Activated T-helper 2 cell treated with anti-CD3 and anti-CD28 coated beads, Interferon-gamma antibody, Interleukin-2, Interleukin-4, amounts not matched to agents 10 μg/mL and 5 μg/mL and 100 μg/mL, durations not matched to agents 14 hours and 24 hours and 36 hours (primary cell): ENCODE data around the gene RSL24D1. TPM values are rescaled to one million over a fixed set of nuclear protein-coding genes. Genes with fewer than 3 reads are reported as not detected.
"Not testable (repeated sequence)": the region's sequence is repeated elsewhere in the genome, so short reads cannot be mapped to it uniquely, and the experiment has no call there.

Experiments
- DNase-seq: peaks from one replicate; pipeline ENCODE4 v3.0.0; 2021; ENCODE audit warnings: low spot score
- H3K27ac Mint-ChIP-seq: one replicate; pipeline ENCODE4 v1.8.0; 2021; ENCODE audit warnings: mixed read lengths
- H3K27me3 Mint-ChIP-seq: one replicate; pipeline ENCODE4 v1.8.0; 2021; ENCODE audit warnings: low read depth, mixed read lengths
- H3K36me3 Mint-ChIP-seq: one replicate; pipeline ENCODE4 v1.8.0; 2021; ENCODE audit warnings: low read depth, mixed read lengths
- H3K4me1 Mint-ChIP-seq: one replicate; pipeline ENCODE4 v1.8.0; 2021; ENCODE audit warnings: low read depth, mixed read lengths
- H3K4me3 Mint-ChIP-seq: one replicate; pipeline ENCODE4 v1.8.0; 2021; ENCODE audit warnings: low read depth, mild to moderate bottlenecking, moderate library complexity, mixed read lengths
- H3K9me3 Mint-ChIP-seq: one replicate; pipeline ENCODE4 v1.8.0; 2021; ENCODE audit warnings: mixed read lengths
- intact Hi-C: fragments of 100-400 bp; cut with micrococcal nuclease; formaldehyde crosslinking; loops from one replicate; pipeline ENCODE4 v1.15.1; 2023
- total RNA-seq: library from RNA; stranded (reverse); gene quantifications from 2 replicates; pipeline ENCODE4 v1.2.3, GENCODE V29; 2022

Gene RSL24D1
- total RNA-seq, 1 donor from 2014 or later = 97.0 TPM

DNA sequence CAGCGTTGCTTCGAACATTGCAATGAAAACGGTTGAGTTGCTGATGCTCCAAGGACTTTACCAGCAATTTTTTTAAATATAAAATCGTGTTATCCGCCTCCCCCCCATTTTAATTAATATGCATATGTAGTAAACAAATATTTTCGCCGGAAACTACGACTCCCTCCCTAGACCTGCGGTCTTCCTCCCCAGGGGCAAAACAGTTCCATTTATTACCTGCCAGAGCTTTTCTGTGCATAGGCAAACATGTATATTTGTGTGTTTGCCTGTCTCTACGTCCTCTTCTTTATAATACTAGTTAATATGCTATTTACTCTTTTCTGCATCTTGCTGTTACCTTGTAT lies 593 bp upstream of the RSL24D1 start:
- peaks cover 15% of the 10 kb centered on the region for H3K4me1 Mint-ChIP-seq
- intact Hi-C loops = loop anchor here (1.0 to 2.0 kb wide), 4 partner anchors 21 to 211 kb away; partner anchors contain the start of genes CCPG1, PIERCE2, PIGB and PIGBOS1
- no peak for DNase-seq
- no peaks in the 10 kb centered on the region for H3K27me3 Mint-ChIP-seq
- no peak overlapping the region for H3K4me3 Mint-ChIP-seq
- H3K9me3 Mint-ChIP-seq = peaks cover 11% of the 10 kb centered on the region
- H3K27ac Mint-ChIP-seq = no peak overlapping the region
- peaks cover 31% of the 10 kb centered on the region for H3K36me3 Mint-ChIP-seq

DNA sequence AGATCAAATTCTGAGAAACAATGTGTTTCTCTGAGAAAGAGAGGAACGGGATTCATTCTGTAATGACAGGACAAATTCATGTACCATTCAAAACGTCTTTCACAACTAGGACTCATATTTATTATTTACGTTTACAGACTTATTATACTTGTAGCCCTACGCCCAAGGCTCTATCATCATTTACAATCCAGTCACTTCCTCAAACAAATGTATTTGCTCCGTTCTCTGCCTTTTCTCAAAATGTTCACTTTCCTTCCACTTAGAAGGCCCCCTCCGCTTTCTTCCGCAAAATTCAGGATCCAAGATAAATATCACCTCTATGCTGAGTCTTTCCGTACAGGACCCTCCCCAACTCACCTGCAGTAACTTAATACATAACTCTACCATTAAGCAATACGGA lies 745 bp downstream of the RSL24D1 start:
- H3K36me3 Mint-ChIP-seq = peaks cover 38% of the 10 kb centered on the region
- H3K9me3 Mint-ChIP-seq = peaks cover 11% of the 10 kb centered on the region
- no peak overlapping the region for H3K4me3 Mint-ChIP-seq
- H3K4me1 Mint-ChIP-seq = peaks cover 22% of the 10 kb centered on the region
- no peaks in the 10 kb centered on the region for H3K27me3 Mint-ChIP-seq
- no peak for DNase-seq
- no peak overlapping the region for H3K27ac Mint-ChIP-seq
- intact Hi-C loops = loop anchor here (2.0 kb wide), 1 partner anchor 23 kb away; no protein-coding TSS in a partner anchor

DNA sequence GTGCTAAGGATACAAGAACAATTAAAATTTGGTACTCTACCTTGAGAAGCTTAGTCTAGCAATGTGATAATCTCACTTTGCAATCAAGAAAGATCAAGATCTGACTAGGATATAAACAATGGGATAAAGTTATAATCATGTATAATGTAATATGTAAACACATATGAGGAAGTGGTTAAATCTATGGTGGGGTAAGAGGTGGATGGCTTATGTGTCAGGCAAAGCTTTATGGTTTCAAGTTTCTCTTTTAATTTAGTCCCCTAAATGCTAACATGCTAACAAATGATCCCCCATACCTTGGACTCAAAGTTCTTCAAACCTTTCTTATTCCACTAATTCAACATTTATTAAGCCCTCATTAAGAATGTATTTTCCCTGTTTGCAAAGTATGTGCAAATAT lies 2.5 kb downstream of the RSL24D1 start:
- intact Hi-C loops = no loop called here
- Mint-ChIP-seq H3K4me3 (no peak overlapping the region), H3K36me3 (peaks cover 43% of the 10 kb centered on the region), H3K9me3 (peaks cover 8% of the 10 kb centered on the region), H3K27me3 (no peaks in the 10 kb centered on the region), H3K27ac (peak overlapping the region; percentile 25), H3K4me1 (peaks cover 18% of the 10 kb centered on the region)
- no peak for DNase-seq

DNA sequence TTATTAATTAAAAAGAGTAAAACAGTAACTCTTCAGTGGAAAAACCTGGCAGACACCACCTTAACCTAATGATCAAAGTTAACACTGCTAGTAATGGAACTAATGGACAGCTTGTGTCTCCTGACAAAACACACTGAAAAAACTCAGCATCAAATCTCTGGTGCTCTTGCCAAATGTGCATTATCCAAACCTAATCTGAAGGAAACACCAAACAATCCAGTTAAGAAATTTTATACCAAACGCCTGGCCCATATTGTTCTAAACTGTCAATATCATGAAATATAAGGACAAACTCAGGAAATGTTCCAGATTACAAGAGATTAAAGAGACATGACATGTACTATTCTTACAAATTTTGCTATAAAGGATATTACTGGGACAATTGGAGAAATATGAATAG lies 10.4 kb downstream of the RSL24D1 start:
- Mint-ChIP-seq H3K27ac (no peak overlapping the region), H3K36me3 (peaks cover 77% of the 10 kb centered on the region), H3K4me3 (no peak overlapping the region), H3K4me1 (peaks cover 29% of the 10 kb centered on the region), H3K27me3 (no peaks in the 10 kb centered on the region), H3K9me3 (no peaks in the 10 kb centered on the region)
- intact Hi-C loops = no loop called here
- DNase-seq = no peak

DNA sequence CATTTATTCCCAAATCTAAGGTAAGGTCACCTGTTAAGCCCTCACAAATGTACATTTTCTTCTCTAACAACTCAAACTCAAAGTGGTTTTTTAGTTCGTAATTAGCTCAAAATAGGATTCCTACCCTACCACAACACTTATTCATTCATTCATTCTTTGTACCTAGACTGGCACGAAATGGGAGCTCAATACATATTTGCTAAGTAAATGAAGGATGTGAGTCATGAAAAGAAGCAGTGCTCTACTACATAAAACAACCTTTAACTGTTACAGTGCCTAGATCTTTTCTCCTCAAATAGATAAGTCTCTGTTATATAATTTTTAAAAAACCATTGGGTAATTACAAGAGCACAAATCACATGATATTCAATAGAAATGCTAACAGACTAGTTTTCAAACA lies 13.1 kb downstream of the RSL24D1 start:
- H3K27ac Mint-ChIP-seq = no peak overlapping the region
- no peaks in the 10 kb centered on the region for H3K27me3 Mint-ChIP-seq
- H3K9me3 Mint-ChIP-seq = no peaks in the 10 kb centered on the region
- intact Hi-C loops = no loop called here
- no peak overlapping the region for H3K4me3 Mint-ChIP-seq
- H3K4me1 Mint-ChIP-seq = peaks cover 27% of the 10 kb centered on the region
- peaks cover 81% of the 10 kb centered on the region for H3K36me3 Mint-ChIP-seq
- DNase-seq = no peak

DNA sequence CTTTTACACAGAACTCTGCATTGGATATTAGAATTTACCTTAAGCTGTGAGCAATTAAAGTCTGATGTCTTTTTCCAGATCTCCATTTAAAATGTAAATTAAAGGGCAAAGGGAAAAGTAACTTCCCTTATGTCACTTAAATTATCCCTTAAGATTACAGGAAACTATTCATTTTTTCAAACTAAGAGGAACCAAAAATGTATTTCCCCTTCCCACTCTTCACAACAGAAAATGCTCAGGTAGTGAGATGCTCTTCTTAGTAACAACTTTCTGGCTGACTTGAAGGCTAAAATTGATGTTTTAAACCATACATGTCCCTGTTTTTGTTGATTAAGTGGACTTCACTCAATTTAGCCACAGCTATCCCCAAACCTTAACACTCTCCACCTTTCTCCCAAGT lies 17.6 kb downstream of the RSL24D1 start:
- intact Hi-C loops = no loop called here
- Mint-ChIP-seq H3K4me1 (peaks cover 5% of the 10 kb centered on the region), H3K27me3 (no peaks in the 10 kb centered on the region), H3K4me3 (no peak overlapping the region), H3K9me3 (no peaks in the 10 kb centered on the region), H3K27ac (no peak overlapping the region), H3K36me3 (peaks cover 55% of the 10 kb centered on the region)
- no peak for DNase-seq

DNA sequence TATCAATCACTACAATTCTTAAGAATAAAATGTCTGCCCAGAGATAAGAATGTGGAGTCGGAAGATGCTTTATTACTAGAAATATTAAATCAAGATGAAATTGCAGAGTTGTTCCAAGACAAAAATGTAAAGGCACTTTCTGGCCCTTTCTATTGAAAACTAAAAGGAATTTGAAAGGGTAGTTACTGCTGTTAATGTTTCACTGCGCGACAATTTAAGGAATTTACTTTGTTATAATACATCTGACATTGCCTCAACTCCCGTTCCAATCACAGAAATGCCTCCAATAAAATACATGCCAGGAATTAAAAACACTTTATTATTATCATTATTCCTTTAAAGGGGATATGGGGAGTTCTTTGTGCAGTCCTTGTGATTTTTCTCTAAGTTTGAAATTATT lies 26.4 kb downstream of the RSL24D1 start:
- Mint-ChIP-seq H3K4me1 (no peaks in the 10 kb centered on the region), H3K9me3 (no peaks in the 10 kb centered on the region), H3K27ac (no peak overlapping the region), H3K36me3 (peaks cover 3% of the 10 kb centered on the region), H3K27me3 (no peaks in the 10 kb centered on the region), H3K4me3 (no peak overlapping the region)
- DNase-seq = no peak
- intact Hi-C loops = no loop called here

DNA sequence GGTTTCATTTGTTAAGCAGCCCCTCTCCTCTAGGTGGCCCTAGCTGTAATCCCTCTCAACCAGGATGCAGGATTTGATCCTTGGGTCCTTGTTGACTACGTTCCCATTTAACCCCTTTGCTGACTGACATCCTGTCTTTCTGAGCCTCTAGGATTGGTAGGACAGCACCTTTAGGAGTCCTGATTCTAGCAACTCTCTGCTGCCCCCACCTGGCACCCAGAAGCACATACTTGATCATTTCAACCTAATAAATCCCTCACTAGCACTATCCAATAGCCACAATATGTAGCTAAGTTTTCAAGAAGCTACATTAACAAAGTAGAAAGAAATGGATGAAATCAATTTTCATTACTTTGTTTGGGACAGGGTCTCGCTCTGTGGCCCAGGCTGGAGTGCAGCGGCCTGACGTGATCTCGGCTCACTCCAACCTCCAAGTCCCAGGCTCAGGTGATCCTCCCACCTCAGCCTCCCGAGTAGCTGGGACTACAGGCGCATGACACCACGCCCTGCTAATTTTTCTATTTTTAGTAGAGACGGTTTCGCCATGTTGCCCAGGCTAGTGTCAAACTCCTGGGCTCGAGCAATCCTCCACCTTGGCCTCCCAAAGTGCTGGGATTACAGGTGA lies 28.3 kb downstream of the RSL24D1 start:
- intact Hi-C loops = no loop called here
- DNase-seq = peak; percentile 33
- Mint-ChIP-seq H3K4me3 (no peak overlapping the region), H3K4me1 (no peaks in the 10 kb centered on the region), H3K27ac (no peak overlapping the region), H3K27me3 (no peaks in the 10 kb centered on the region), H3K36me3 (no peaks in the 10 kb centered on the region), H3K9me3 (no peaks in the 10 kb centered on the region)

DNA sequence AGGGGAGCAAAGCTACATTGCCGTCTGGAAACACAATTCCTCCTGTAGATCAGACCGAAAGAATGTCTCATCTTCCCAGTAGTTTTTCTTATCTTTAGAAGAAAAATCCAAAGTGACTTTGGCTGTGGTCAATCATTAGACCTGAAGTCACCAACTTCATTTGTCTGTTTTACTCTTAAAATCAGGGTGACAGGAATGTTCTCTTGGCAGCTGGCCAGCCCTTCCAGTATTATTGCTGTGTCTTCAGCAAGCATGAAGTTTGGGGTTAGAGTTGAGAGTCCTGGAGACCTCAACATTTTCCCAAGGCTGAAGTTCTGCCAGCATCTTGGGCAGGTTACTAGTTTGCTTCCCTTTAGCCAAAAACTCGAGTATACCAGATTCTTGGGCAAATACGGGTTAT lies 32.5 kb downstream of the RSL24D1 start:
- intact Hi-C loops = no loop called here
- Mint-ChIP-seq H3K27ac (no peak overlapping the region), H3K27me3 (peaks cover 1% of the 10 kb centered on the region), H3K9me3 (no peaks in the 10 kb centered on the region), H3K4me3 (no peak overlapping the region), H3K4me1 (no peaks in the 10 kb centered on the region), H3K36me3 (no peaks in the 10 kb centered on the region)
- no peak for DNase-seq

DNA sequence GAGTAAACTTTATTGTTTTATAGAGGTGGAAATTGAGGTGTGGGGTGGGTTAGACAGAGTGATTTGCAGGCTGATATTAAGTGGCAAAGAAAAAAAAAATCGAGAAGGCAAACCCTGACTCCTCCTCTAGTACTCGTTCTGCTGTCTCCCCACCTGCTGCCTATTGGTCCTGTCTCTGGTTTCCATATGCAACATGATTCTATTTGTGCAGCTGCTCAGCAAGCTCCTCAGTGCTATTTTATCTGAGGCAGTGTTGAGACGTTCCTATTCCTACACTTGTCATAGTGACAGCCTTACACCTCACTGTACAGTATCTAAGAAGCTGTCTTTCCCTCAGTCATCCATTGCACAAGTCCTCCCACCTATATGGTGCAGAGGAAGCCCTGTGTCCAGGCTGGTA lies 45.1 kb downstream of the RSL24D1 start:
- no peak overlapping the region for H3K27ac Mint-ChIP-seq
- H3K4me1 Mint-ChIP-seq = no peaks in the 10 kb centered on the region
- H3K4me3 Mint-ChIP-seq = no peak overlapping the region
- H3K9me3 Mint-ChIP-seq = no peaks in the 10 kb centered on the region
- DNase-seq = no peak
- no peaks in the 10 kb centered on the region for H3K36me3 Mint-ChIP-seq
- peaks cover 2% of the 10 kb centered on the region for H3K27me3 Mint-ChIP-seq
- intact Hi-C loops = no loop called here

DNA sequence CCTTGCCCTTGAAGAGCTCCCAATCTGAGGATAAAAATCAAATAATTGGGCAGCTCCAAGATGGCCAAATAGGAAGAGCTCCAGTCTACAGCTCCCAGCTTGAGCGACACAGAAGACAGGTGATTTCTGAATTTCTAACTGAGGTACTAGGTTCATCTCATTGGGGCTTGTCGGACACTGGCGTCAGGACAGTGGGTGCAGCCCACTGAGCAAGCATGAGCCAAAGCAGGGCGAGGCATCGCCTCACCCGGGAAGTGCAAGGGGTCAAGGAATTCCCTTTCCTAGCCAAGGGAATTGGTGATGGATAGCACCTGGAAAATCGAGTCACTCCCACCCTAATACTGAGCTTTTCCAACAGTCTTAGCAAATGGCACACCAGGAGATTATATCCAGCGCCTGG lies 53.6 kb downstream of the RSL24D1 start:
- H3K27ac Mint-ChIP-seq, H3K27me3 Mint-ChIP-seq, H3K4me1 Mint-ChIP-seq, DNase-seq, H3K9me3 Mint-ChIP-seq, intact Hi-C loops, H3K36me3 Mint-ChIP-seq, H3K4me3 Mint-ChIP-seq: not testable (repeated sequence)

DNA sequence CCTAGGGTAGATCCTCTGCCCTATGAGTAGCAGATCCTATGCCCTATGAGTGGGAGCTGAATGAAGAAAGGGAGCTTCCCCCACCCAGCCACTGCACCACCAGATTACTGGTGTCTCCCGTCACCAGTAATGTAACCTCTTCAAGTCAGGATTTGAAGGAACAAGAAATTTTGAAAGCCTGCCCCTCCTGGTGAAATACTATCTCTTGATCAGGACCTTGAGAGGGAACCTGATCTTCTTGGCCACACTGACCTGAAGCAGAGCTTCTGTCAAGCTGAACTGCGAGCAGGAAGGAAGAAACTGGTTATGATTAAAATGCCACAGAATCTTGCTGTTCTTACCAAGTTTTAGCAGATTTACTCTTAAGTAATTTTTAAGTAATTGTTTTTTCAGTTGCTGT lies 62.8 kb downstream of the RSL24D1 start:
- Mint-ChIP-seq H3K9me3 (peaks cover 29% of the 10 kb centered on the region), H3K4me3 (no peak overlapping the region), H3K36me3 (no peaks in the 10 kb centered on the region), H3K4me1 (no peaks in the 10 kb centered on the region), H3K27me3 (no peaks in the 10 kb centered on the region), H3K27ac (no peak overlapping the region)
- no peak for DNase-seq
- intact Hi-C loops = no loop called here

DNA sequence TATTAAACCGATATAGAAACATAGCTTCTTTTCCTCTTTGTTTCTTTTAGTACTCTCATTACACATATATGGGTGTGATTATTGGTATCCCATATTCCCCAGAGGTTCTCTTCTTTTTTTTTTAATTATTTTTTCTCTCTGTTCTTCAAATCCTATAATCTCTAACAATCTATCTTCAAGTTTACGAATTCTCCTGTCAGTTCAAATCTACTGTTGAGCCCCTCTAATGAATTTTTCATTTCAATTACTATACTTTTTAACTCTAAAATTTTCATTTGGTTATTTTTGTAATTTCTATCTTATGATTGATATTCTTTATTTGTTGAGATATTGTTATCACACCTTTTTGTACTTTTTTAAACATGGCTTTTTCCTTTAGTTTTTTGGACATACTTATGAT lies 64.1 kb downstream of the RSL24D1 start:
- intact Hi-C loops = no loop called here

More for the DNA sequence above, 64.1 kb downstream of the RSL24D1 start:
- Mint-ChIP-seq H3K27ac (no peak overlapping the region), H3K9me3 (peaks cover 29% of the 10 kb centered on the region), H3K36me3 (no peaks in the 10 kb centered on the region), H3K27me3 (no peaks in the 10 kb centered on the region), H3K4me1 (no peaks in the 10 kb centered on the region), H3K4me3 (no peak overlapping the region)
- no peak for DNase-seq
